H9 (cell line): ENCODE measurements around the gene RNF215. TPM values are rescaled to one million over a fixed set of nuclear protein-coding genes. Genes with fewer than 3 reads are reported as not detected.

Experiments used
- DNase-seq: peaks from one replicate; pipeline ENCODE4 v3.0.0-alpha.2; 2017
- H2AFZ ChIP-seq: one replicate; pipeline ENCODE4 v1.6.1; 2013; ENCODE audit warnings: mild to moderate bottlenecking, low read length, control low read depth, moderate library complexity
- H2AK5ac ChIP-seq: 2 replicates; pipeline ENCODE4 v1.6.1; 2013; ENCODE audit warnings: low read length, control low read depth, mixed read lengths; ENCODE audit not compliant: insufficient read length
- H2BK120ac ChIP-seq: one replicate; pipeline ENCODE4 v1.6.1; 2013; ENCODE audit warnings: low read depth, mild to moderate bottlenecking, low read length, control low read depth, inconsistent platforms; ENCODE audit not compliant: poor library complexity, severe bottlenecking
- H2BK12ac ChIP-seq: 2 replicates; pipeline ENCODE4 v1.6.1; 2013; ENCODE audit warnings: low read length, control low read depth, mixed read lengths, low read depth; ENCODE audit not compliant: insufficient read length
- H2BK15ac ChIP-seq: 2 replicates; pipeline ENCODE4 v1.6.1; 2013; ENCODE audit warnings: low read depth, low read length, control low read depth
- H2BK20ac ChIP-seq: one replicate; pipeline ENCODE4 v1.6.1; 2013; ENCODE audit warnings: low read depth, mild to moderate bottlenecking, low read length, control low read depth, inconsistent platforms; ENCODE audit not compliant: poor library complexity, severe bottlenecking
- H2BK5ac ChIP-seq: 2 replicates; pipeline ENCODE4 v1.6.1; 2013; ENCODE audit warnings: low read length, control low read depth, mixed read lengths; ENCODE audit not compliant: insufficient read length
- H3K14ac ChIP-seq: 2 replicates; pipeline ENCODE4 v1.6.1; 2013; ENCODE audit warnings: low read length, control low read depth; ENCODE audit not compliant: insufficient read depth
- H3K18ac ChIP-seq: 2 replicates; pipeline ENCODE4 v1.6.1; 2013; ENCODE audit warnings: low read depth, mild to moderate bottlenecking, mixed read lengths, low read length, control low read depth; ENCODE audit not compliant: insufficient read length
- H3K23ac ChIP-seq: 2 replicates; pipeline ENCODE4 v1.6.1; 2013; ENCODE audit warnings: low read length, control low read depth, mixed read lengths, low read depth; ENCODE audit not compliant: insufficient read length
- H3K23me2 ChIP-seq: 2 replicates; pipeline ENCODE4 v1.6.1; 2013; ENCODE audit warnings: low read depth, mild to moderate bottlenecking, mixed read lengths, low read length, control low read depth; ENCODE audit not compliant: insufficient read length, poor library complexity, severe bottlenecking
- H3K27ac ChIP-seq: 2 replicates; pipeline ENCODE4 v1.5.1; 2013; ENCODE audit warnings: low read length, control low read depth, mixed read lengths, low read depth; ENCODE audit not compliant: insufficient read length
- H3K27me3 ChIP-seq: 2 replicates; pipeline ENCODE4 v1.6.1; 2013; ENCODE audit warnings: low read length, control low read depth, inconsistent platforms; ENCODE audit not compliant: insufficient read depth
- H3K4ac ChIP-seq: 2 replicates; pipeline ENCODE4 v1.6.1; 2013; ENCODE audit warnings: low read depth, mild to moderate bottlenecking, control low read depth, inconsistent platforms, low read length, moderate library complexity
- H3K4me1 ChIP-seq: 2 replicates; pipeline ENCODE4 v1.6.1; 2013; ENCODE audit warnings: low read length, control low read depth, inconsistent platforms; ENCODE audit not compliant: insufficient read depth
- H3K4me2 ChIP-seq: 2 replicates; pipeline ENCODE4 v1.6.1; 2013; ENCODE audit warnings: low read length, control low read depth, mixed read lengths; ENCODE audit not compliant: insufficient read length, insufficient read depth
- H3K56ac ChIP-seq: 2 replicates; pipeline ENCODE4 v1.6.1; 2013; ENCODE audit warnings: low read depth, mild to moderate bottlenecking, mixed read lengths, low read length, control low read depth; ENCODE audit not compliant: insufficient read length
- H3K79me1 ChIP-seq: 2 replicates; pipeline ENCODE4 v1.6.1; 2013; ENCODE audit warnings: low read depth, mild to moderate bottlenecking, moderate library complexity, low read length, control low read depth, inconsistent platforms; ENCODE audit not compliant: insufficient read depth, poor library complexity, severe bottlenecking
- H3K79me2 ChIP-seq: 2 replicates; pipeline ENCODE4 v1.6.1; 2013; ENCODE audit warnings: low read length, control low read depth, inconsistent platforms; ENCODE audit not compliant: insufficient read depth
- H3K9ac ChIP-seq: 2 replicates; pipeline ENCODE4 v1.6.1; 2013; ENCODE audit warnings: low read length, control low read depth, mixed read lengths; ENCODE audit not compliant: insufficient read length; ENCODE audit errors: extremely low read depth
- H3K9me3 ChIP-seq: one replicate; pipeline ENCODE4 v1.6.1; 2013; ENCODE audit warnings: low read depth, low read length, inconsistent platforms; ENCODE audit not compliant: control insufficient read depth
- H3T11ph ChIP-seq: one replicate; pipeline ENCODE4 v1.6.1; 2013; ENCODE audit warnings: mild to moderate bottlenecking, low read length, control low read depth, inconsistent platforms
- H4K20me1 ChIP-seq: one replicate; pipeline ENCODE4 v1.6.1; 2013; ENCODE audit not compliant: control insufficient read depth, insufficient read length, insufficient read depth
- H4K5ac ChIP-seq: 2 replicates; pipeline ENCODE4 v1.6.1; 2013; ENCODE audit warnings: low read depth, mild to moderate bottlenecking, mixed read lengths, low read length, control low read depth; ENCODE audit not compliant: insufficient read length
- H4K8ac ChIP-seq: replicated peaks from 2 replicates; pipeline ENCODE4 v1.6.1; 2013; ENCODE audit warnings: low read length, control low read depth, mixed read lengths, low read depth; ENCODE audit not compliant: insufficient read length
- H4K91ac ChIP-seq: 2 replicates; pipeline ENCODE4 v1.6.1; 2013; ENCODE audit warnings: low read depth, mild to moderate bottlenecking, moderate library complexity, mixed read lengths, low read length, control low read depth; ENCODE audit not compliant: insufficient read length
- H3K27ac Mint-ChIP-seq, 3 experiments: 2 replicates in 2 of 3; 3 replicates in 1 of 3; pipeline ENCODE4 v1.8.0; 2020 to 2021; ENCODE audit warnings: mixed read lengths in 3 of 3, mild to moderate bottlenecking in 1 of 3, moderate library complexity in 1 of 3
- H3K27me3 Mint-ChIP-seq: 2 replicates; pipeline ENCODE4 v1.8.0; 2021; ENCODE audit warnings: low read depth, mild to moderate bottlenecking, moderate library complexity, mixed read lengths
- H3K36me3 Mint-ChIP-seq, 3 experiments: 2 replicates in 2 of 3; 3 replicates in 1 of 3; pipeline ENCODE4 v1.8.0; 2020 to 2021; ENCODE audit warnings: low read depth in 3 of 3, mixed read lengths in 3 of 3; ENCODE audit not compliant: insufficient read depth in 1 of 3
- H3K4me1 Mint-ChIP-seq, 2 experiments: 2 replicates each; pipeline ENCODE4 v1.8.0; 2020; ENCODE audit warnings: mixed read lengths in 2 of 2
- H3K4me3 Mint-ChIP-seq, 2 experiments: 2 replicates in 1 of 2; 3 replicates in 1 of 2; pipeline ENCODE4 v1.8.0; 2020 to 2021; ENCODE audit warnings: mild to moderate bottlenecking in 2 of 2, mixed read lengths in 2 of 2, moderate library complexity in 1 of 2
- H3K9me3 Mint-ChIP-seq, 2 experiments: 2 replicates in 1 of 2; 3 replicates in 1 of 2; pipeline ENCODE4 v1.8.0; 2020; ENCODE audit warnings: mild to moderate bottlenecking in 2 of 2, mixed read lengths in 2 of 2, moderate library complexity in 1 of 2
- CTCF ChIP-seq: fragments of 200-600 bp; sonication (generic); conservative IDR thresholded peaks from 3 replicates; pipeline ENCODE4 v1.8.0; 2021; ENCODE audit warnings: antibody characterized with exemption, mild to moderate bottlenecking
- WGBS: extraction: QIAGEN DNeasy Blood & Tissue Kit; methylation state at CpG from one replicate; pipeline ENCODE4 v1.1.7; 2013; ENCODE audit warnings: missing lambda C conversion rate, low lambda C conversion rate, mixed read lengths; ENCODE audit not compliant: insufficient read length; ENCODE audit errors: extremely low coverage; 5-methylcytosine and 5-hydroxymethylcytosine counted together
- total RNA-seq: library from RNA; stranded (reverse); gene quantifications from 2 replicates; pipeline ENCODE4 v1.2.1, GENCODE V29; 2021

The RNF215 gene
- total RNA-seq, 1 experiment from 2014 or later, result 24.5 TPM

GRCh38 chr22:30406400-30406799 is 19.2 kb upstream of the RNF215 start:
- peaks cover 6 to 50% (median 16%) of the 10 kb centered on the region in 3 experiments; a peak in 6 of 7 replicates for H3K36me3 Mint-ChIP-seq

More at GRCh38 chr22:30406400-30406799, 19.2 kb upstream of the RNF215 start:
- no peak overlapping the region for H4K5ac ChIP-seq
- H2BK5ac ChIP-seq, result no peak overlapping the region
- H2BK15ac ChIP-seq, result no peak overlapping the region
- H2BK20ac ChIP-seq, result no peak overlapping the region
- no peaks in the 10 kb centered on the region for H3K9me3 ChIP-seq
- no peak for DNase-seq
- TF ChIP-seq CTCF, result no peak
- no peak overlapping the region for H3K4ac ChIP-seq
- H2BK120ac ChIP-seq, result no peak overlapping the region
- no peak overlapping the region for H4K91ac ChIP-seq
- H3K27me3 Mint-ChIP-seq, result no peaks in the 10 kb centered on the region
- no peaks in the 10 kb centered on the region; a peak in 1 of 5 replicates for H3K9me3 Mint-ChIP-seq
- no peak overlapping the region for H3K4me2 ChIP-seq
- H2AFZ ChIP-seq, result no peak overlapping the region
- no peaks in the 10 kb centered on the region for H3K27me3 ChIP-seq
- WGBS, result no CpG with 5 or more reads among the region's 6 CpGs
- H3K27ac ChIP-seq, result no peak overlapping the region
- H3K79me2 ChIP-seq, result no peaks in the 10 kb centered on the region
- no peak overlapping the region for H3K23ac ChIP-seq
- H3K23me2 ChIP-seq, result no peaks in the 10 kb centered on the region
- H3K79me1 ChIP-seq, result no peaks in the 10 kb centered on the region
- H2BK12ac ChIP-seq, result no peak overlapping the region
- no peak overlapping the region for H3K27ac Mint-ChIP-seq
- H2AK5ac ChIP-seq, result no peak overlapping the region
- H3K14ac ChIP-seq, result no peak overlapping the region
- no peak overlapping the region for H3K56ac ChIP-seq
- H3K4me1 Mint-ChIP-seq, result peaks cover 10 to 12% of the 10 kb centered on the region in 2 experiments
- no peaks in the 10 kb centered on the region for H4K20me1 ChIP-seq
- H3K9ac ChIP-seq, result no peak overlapping the region
- no peak overlapping the region for H3T11ph ChIP-seq
- no peak overlapping the region for H4K8ac ChIP-seq
- H3K18ac ChIP-seq, result no peak overlapping the region
- H3K4me1 ChIP-seq, result no peaks in the 10 kb centered on the region; the same call in 1 of the 2 replicates
- H3K4me3 Mint-ChIP-seq, result no peak overlapping the region
